Endothelial cell (in vitro differentiated cells): ENCODE data around the gene CTDSPL. TPM values are rescaled to one million over a fixed set of nuclear protein-coding genes. Genes with fewer than 3 reads are reported as not detected.

Experiments
- DNase-seq: peaks from one replicate; pipeline ENCODE4 v3.0.0; 2021; ENCODE audit warnings: low spot score
- H3K27ac Mint-ChIP-seq: one replicate; pipeline ENCODE4 v1.8.0; 2021; ENCODE audit warnings: mixed read lengths, inconsistent platforms; ENCODE audit not compliant: unreplicated experiment
- H3K27me3 Mint-ChIP-seq: one replicate; pipeline ENCODE4 v1.8.0; 2021; ENCODE audit warnings: mild to moderate bottlenecking, moderate library complexity, mixed read lengths, inconsistent platforms; ENCODE audit not compliant: unreplicated experiment
- H3K36me3 Mint-ChIP-seq: one replicate; pipeline ENCODE4 v1.8.0; 2021; ENCODE audit warnings: mild to moderate bottlenecking, low read depth, mixed read lengths, inconsistent platforms; ENCODE audit not compliant: unreplicated experiment
- H3K4me1 Mint-ChIP-seq: one replicate; pipeline ENCODE4 v1.8.0; 2021; ENCODE audit warnings: mild to moderate bottlenecking, mixed read lengths, inconsistent platforms; ENCODE audit not compliant: unreplicated experiment
- H3K4me3 Mint-ChIP-seq: one replicate; pipeline ENCODE4 v1.8.0; 2021; ENCODE audit warnings: mild to moderate bottlenecking, mixed read lengths, inconsistent platforms; ENCODE audit not compliant: unreplicated experiment
- H3K9me3 Mint-ChIP-seq: one replicate; pipeline ENCODE4 v1.8.0; 2021; ENCODE audit warnings: mixed read lengths, inconsistent platforms; ENCODE audit not compliant: unreplicated experiment
- total RNA-seq: library from RNA; stranded (reverse); fragmentation: NEBNext Ultra II Directional; extraction: Animal tissue kit (Norgen Biotek cat#: 25700); gene quantifications from one replicate; pipeline ENCODE4 v1.2.1, GENCODE V29; 2021; ENCODE audit not compliant: unreplicated experiment
- TF ChIP-seq, protein P1 (sequence below): fragments of 200-600 bp; sonication (generic); IDR thresholded peaks from one replicate; pipeline ENCODE4 v1.5.0; 2021; ENCODE audit warnings: antibody characterized with exemption; ENCODE audit not compliant: unreplicated experiment

The CTDSPL gene
- total RNA-seq, 1 donor from 2014 or later = 71.4 TPM

- H3K9me3 Mint-ChIP-seq = no peaks in the 10 kb centered on the region
- no peak overlapping the region for H3K27ac Mint-ChIP-seq
- H3K4me3 Mint-ChIP-seq = no peak overlapping the region
- TF ChIP-seq, protein P1, sequence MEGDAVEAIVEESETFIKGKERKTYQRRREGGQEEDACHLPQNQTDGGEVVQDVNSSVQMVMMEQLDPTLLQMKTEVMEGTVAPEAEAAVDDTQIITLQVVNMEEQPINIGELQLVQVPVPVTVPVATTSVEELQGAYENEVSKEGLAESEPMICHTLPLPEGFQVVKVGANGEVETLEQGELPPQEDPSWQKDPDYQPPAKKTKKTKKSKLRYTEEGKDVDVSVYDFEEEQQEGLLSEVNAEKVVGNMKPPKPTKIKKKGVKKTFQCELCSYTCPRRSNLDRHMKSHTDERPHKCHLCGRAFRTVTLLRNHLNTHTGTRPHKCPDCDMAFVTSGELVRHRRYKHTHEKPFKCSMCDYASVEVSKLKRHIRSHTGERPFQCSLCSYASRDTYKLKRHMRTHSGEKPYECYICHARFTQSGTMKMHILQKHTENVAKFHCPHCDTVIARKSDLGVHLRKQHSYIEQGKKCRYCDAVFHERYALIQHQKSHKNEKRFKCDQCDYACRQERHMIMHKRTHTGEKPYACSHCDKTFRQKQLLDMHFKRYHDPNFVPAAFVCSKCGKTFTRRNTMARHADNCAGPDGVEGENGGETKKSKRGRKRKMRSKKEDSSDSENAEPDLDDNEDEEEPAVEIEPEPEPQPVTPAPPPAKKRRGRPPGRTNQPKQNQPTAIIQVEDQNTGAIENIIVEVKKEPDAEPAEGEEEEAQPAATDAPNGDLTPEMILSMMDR = no peak
- peaks cover 5% of the 10 kb centered on the region for H3K27me3 Mint-ChIP-seq
- peaks cover 6% of the 10 kb centered on the region for H3K36me3 Mint-ChIP-seq
- peaks cover 19% of the 10 kb centered on the region for H3K4me1 Mint-ChIP-seq
- DNase-seq = no peak
These were observed 68.8 kb downstream of the CTDSPL start for GRCh38 chr3:37930495-37930894.

- H3K4me3 Mint-ChIP-seq = no peak overlapping the region
- no peak for DNase-seq
- no peaks in the 10 kb centered on the region for H3K9me3 Mint-ChIP-seq
- peaks cover 3% of the 10 kb centered on the region for H3K27me3 Mint-ChIP-seq
- H3K36me3 Mint-ChIP-seq = peaks cover 7% of the 10 kb centered on the region
- H3K27ac Mint-ChIP-seq = no peak overlapping the region
- H3K4me1 Mint-ChIP-seq = peaks cover 34% of the 10 kb centered on the region
- TF ChIP-seq, protein P1 = no peak
These were observed 70.8 kb downstream of the CTDSPL start for GRCh38 chr3:37932505-37932904.

- Mint-ChIP-seq H3K27me3 (peaks cover 5% of the 10 kb centered on the region), H3K4me3 (no peak overlapping the region), H3K4me1 (peaks cover 34% of the 10 kb centered on the region), H3K9me3 (no peaks in the 10 kb centered on the region), H3K27ac (no peak overlapping the region), H3K36me3 (peaks cover 7% of the 10 kb centered on the region)
- no peak for DNase-seq
- TF ChIP-seq, protein P1 = no peak
These were observed 73.1 kb downstream of the CTDSPL start for GRCh38 chr3:37934631-37935289.

- no peaks in the 10 kb centered on the region for H3K9me3 Mint-ChIP-seq
- peak overlapping the region; percentile 92 for H3K27ac Mint-ChIP-seq
- TF ChIP-seq, protein P1 = no peak
- H3K4me3 Mint-ChIP-seq = peak overlapping the region; percentile 33
- H3K4me1 Mint-ChIP-seq = peaks cover 34% of the 10 kb centered on the region
- no peak for DNase-seq
- H3K27me3 Mint-ChIP-seq = peaks cover 5% of the 10 kb centered on the region
- H3K36me3 Mint-ChIP-seq = peaks cover 7% of the 10 kb centered on the region
These were observed 73.6 kb downstream of the CTDSPL start for GRCh38 chr3:37935290-37935668.
